Liver (tissue), 9 donors: ENCODE results near the gene PLEKHA7. TPM values are rescaled to one million over a fixed set of nuclear protein-coding genes. Genes with fewer than 3 reads are reported as not detected.

Experiments used
- DNase-seq: peaks from one replicate; pipeline ENCODE4 v3.0.0-alpha.2; 2017; ENCODE audit warnings: low spot score
- H3K27ac ChIP-seq, 2 donors: one replicate each; pipeline ENCODE4 v1.7.0; 2013; ENCODE audit warnings: inconsistent platforms in 2 of 2, low read length in 2 of 2, control low read depth in 1 of 2, low read depth in 1 of 2, mild to moderate bottlenecking in 1 of 2
- H3K27me3 ChIP-seq, 4 donors: one replicate each; pipeline versions ENCODE4 v1.6.1 to v1.7.0; 2013; ENCODE audit warnings: low read length in 3 of 4, inconsistent platforms in 1 of 4, mild to moderate bottlenecking in 1 of 4, moderate library complexity in 1 of 4; ENCODE audit not compliant: control insufficient read depth in 4 of 4, insufficient read depth in 4 of 4
- H3K36me3 ChIP-seq, 4 donors: one replicate each; pipeline versions ENCODE4 v1.6.1 to v1.7.0; 2013; ENCODE audit warnings: low read length in 3 of 4, mild to moderate bottlenecking in 3 of 4, low read depth in 1 of 4, moderate library complexity in 1 of 4; ENCODE audit not compliant: control insufficient read depth in 4 of 4, insufficient read depth in 3 of 4
- H3K4me1 ChIP-seq, 4 donors: one replicate each; pipeline versions ENCODE4 v1.6.1 to v1.7.0; 2013; ENCODE audit warnings: low read length in 3 of 4, mild to moderate bottlenecking in 3 of 4, moderate library complexity in 1 of 4; ENCODE audit not compliant: control insufficient read depth in 4 of 4, insufficient read depth in 4 of 4
- H3K4me3 ChIP-seq, 3 donors: one replicate each; pipeline versions ENCODE4 v1.6.1 to v1.7.0; 2013; ENCODE audit warnings: low read length in 3 of 3, control low read depth in 1 of 3, low read depth in 1 of 3, mild to moderate bottlenecking in 1 of 3
- H3K9ac ChIP-seq, 2 donors: one replicate each; pipeline ENCODE4 v1.7.0; 2013; ENCODE audit warnings: low read length in 2 of 2, mild to moderate bottlenecking in 2 of 2, moderate library complexity in 2 of 2, control low read depth in 1 of 2, low read depth in 1 of 2
- H3K9me3 ChIP-seq, 4 donors: one replicate each; pipeline versions ENCODE4 v1.6.1 to v1.7.0; 2013; ENCODE audit warnings: low read length in 3 of 4; ENCODE audit not compliant: control insufficient read depth in 4 of 4
- ATF3 ChIP-seq: IDR thresholded peaks from 2 replicates; pipeline ENCODE4 v1.6.1; 2016; ENCODE audit warnings: antibody characterized with exemption
- EGR1 ChIP-seq, 2 donors: IDR thresholded peaks; 2 replicates each; pipeline ENCODE4 v1.6.1; 2016 to 2018; ENCODE audit warnings: antibody characterized with exemption in 2 of 2, low read depth in 2 of 2
- FOXA1 ChIP-seq: IDR thresholded peaks from 2 replicates; pipeline ENCODE4 v1.6.1; 2016; ENCODE audit warnings: antibody characterized with exemption
- FOXA2 ChIP-seq: IDR thresholded peaks from 2 replicates; pipeline ENCODE4 v1.6.1; 2016; ENCODE audit warnings: antibody characterized with exemption
- GABPA ChIP-seq, 2 donors: IDR thresholded peaks in 1 of 2; conservative IDR thresholded peaks in 1 of 2; 2 replicates each; pipeline ENCODE4 v1.6.1; 2016; ENCODE audit warnings: antibody characterized with exemption in 2 of 2, mild to moderate bottlenecking in 1 of 2, moderate library complexity in 1 of 2
- HNF4A ChIP-seq, 2 donors: conservative IDR thresholded peaks; 2 replicates each; pipeline ENCODE4 v1.6.1; 2016; ENCODE audit warnings: antibody characterized with exemption in 2 of 2, mild to moderate bottlenecking in 2 of 2
- JUND ChIP-seq, 2 donors: IDR thresholded peaks; 2 replicates each; pipeline ENCODE4 v1.6.1; 2016; ENCODE audit warnings: antibody characterized with exemption in 2 of 2
- NR2F2 ChIP-seq: IDR thresholded peaks from 2 replicates; pipeline ENCODE4 v1.6.1; 2016; ENCODE audit warnings: antibody characterized with exemption
- RAD21 ChIP-seq, 2 donors: IDR thresholded peaks; 2 replicates each; pipeline ENCODE4 v1.6.1; 2016; ENCODE audit warnings: antibody characterized with exemption in 2 of 2, mild to moderate bottlenecking in 2 of 2
- RXRA ChIP-seq, 2 donors: IDR thresholded peaks; 2 replicates each; pipeline ENCODE4 v1.6.1; 2017 to 2018; ENCODE audit warnings: antibody characterized with exemption in 2 of 2, mild to moderate bottlenecking in 1 of 2
- SP1 ChIP-seq: IDR thresholded peaks from 2 replicates; pipeline ENCODE4 v1.6.1; 2018; ENCODE audit warnings: antibody characterized with exemption, mild to moderate bottlenecking
- TAF1 ChIP-seq: conservative IDR thresholded peaks from 2 replicates; pipeline ENCODE4 v1.6.1; 2016; ENCODE audit warnings: antibody characterized with exemption, mild to moderate bottlenecking
- YY1 ChIP-seq: IDR thresholded peaks from 2 replicates; pipeline ENCODE4 v1.6.1; 2016; ENCODE audit warnings: antibody characterized with exemption, mild to moderate bottlenecking
- WGBS: extraction: QIAGEN DNeasy Blood & Tissue Kit; methylation state at CpG from one replicate; pipeline ENCODE4 v1.1.7; 2013; 5-methylcytosine and 5-hydroxymethylcytosine counted together
- polyA plus RNA-seq, 2 donors: library from polyadenylated mRNA; stranded (reverse) in 1 of 2; unstranded in 1 of 2; fragments of 200-250 nt in 1 of 2; fragments of >200 nt in 1 of 2; fragmentation: Nextera tagmentation in 1 of 2; extraction: Ambion mirVana in 1 of 2; gene quantifications; one replicate each; pipeline versions ENCODE4 v1.2.1 to v1.2.3, GENCODE V29; 2013 to 2015
- total RNA-seq, 2 donors: library from RNA; depleted of rRNA; stranded (reverse); fragments of >200 nt; gene quantifications; one replicate each; pipeline ENCODE4 v1.2.3, GENCODE V29; 2014
- TF ChIP-seq, protein P1 (sequence below): fragments of 150-350 bp; IDR thresholded peaks from 2 replicates; pipeline ENCODE4 v1.5.1; 2017; ENCODE audit warnings: improper control_type of control experiment, low read depth, low read length; ENCODE audit not compliant: missing input control
- TF ChIP-seq, protein P2 (sequence below): IDR thresholded peaks from 2 replicates; pipeline ENCODE4 v1.6.1; 2016; ENCODE audit warnings: antibody characterized with exemption
- TF ChIP-seq, protein P3 (sequence below): IDR thresholded peaks from 2 replicates; pipeline ENCODE4 v1.6.1; 2016; ENCODE audit warnings: antibody characterized with exemption
- TF ChIP-seq, protein P4 (sequence below): IDR thresholded peaks from 2 replicates; pipeline ENCODE4 v1.6.1; 2016; ENCODE audit warnings: antibody characterized with exemption, mild to moderate bottlenecking
- donor health status: healthy.
- donor health status: healthy.
- donor health status: healthy.
- donor health status: healthy.
- donor health status: healthy.

The PLEKHA7 gene
- total and polyA plus RNA-seq, 4 donors: 6.1 to 28.8 (median 8.5) TPM

DNA sequence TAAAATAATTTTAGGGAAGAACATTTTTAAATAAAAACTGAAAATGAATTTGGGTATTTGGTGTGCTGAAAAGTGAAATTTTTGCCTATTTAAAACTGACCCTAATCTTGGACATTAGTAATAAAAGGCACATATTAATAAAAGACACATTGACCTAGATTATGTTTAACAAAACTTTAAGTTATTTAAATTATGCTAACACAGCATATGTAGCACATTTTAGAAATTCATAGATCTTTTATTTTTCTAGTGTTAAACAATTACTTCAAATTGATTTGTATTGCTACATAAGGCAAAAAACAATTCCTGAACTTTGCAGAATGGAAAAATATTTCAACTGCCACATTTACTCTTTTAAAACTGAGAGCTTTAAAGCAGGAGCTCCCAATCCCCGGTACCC is 265.1 kb downstream of the PLEKHA7 start (continued):
- TF ChIP-seq FOXA1: no peak
- no peak for TF ChIP-seq NR2F2
- no peak for TF ChIP-seq RAD21 (IDR thresholded peaks at IDR 0.05)

DNA sequence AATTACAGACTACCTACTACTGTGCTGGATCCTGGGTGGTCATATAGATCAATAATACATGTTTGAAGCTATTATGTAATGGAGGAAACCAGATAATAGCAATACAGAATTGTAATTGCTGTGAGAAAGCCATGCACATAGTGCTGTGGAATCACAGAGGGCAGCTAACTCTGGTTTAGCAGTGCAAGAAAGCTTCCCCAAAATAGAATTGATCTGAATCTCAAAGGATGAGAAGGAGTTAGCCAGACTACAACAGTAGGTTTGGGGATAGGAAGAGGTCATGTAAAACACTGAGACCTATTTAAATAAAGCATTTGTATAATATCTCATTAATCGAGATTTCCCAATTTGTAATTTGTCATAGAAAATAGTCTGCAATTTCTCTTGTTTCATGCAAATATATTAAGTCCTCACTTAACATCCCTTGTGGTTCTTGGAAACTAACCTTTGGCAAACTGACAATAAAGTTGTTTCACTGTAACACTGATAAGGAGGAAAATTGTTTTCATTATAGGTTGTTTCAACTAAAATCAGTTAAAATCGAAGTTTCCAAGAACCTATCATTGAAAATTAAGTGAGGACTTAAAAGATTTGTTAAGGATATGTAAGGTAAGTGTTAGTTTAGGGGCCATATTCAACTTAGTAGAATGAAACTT is 268.1 kb downstream of the PLEKHA7 start:
- no peak for DNase-seq
- H3K27ac ChIP-seq: no peak overlapping the region
- peaks cover 2 to 7% (median 5%) of the 10 kb centered on the region in 4 donors for H3K4me1 ChIP-seq
- no peaks in the 10 kb centered on the region for H3K27me3 ChIP-seq
- TF ChIP-seq FOXA2 (no peak), JUND (IDR thresholded peaks at IDR 0.05) (no peak), GABPA (IDR thresholded peaks at IDR 0.05 in 1 of 2, conservative IDR thresholded peaks at IDR 0.05 in 1 of 2) (no peak), NR2F2 (no peak), RXRA (IDR thresholded peaks at IDR 0.05) (no peak)
- TF ChIP-seq, protein P1, sequence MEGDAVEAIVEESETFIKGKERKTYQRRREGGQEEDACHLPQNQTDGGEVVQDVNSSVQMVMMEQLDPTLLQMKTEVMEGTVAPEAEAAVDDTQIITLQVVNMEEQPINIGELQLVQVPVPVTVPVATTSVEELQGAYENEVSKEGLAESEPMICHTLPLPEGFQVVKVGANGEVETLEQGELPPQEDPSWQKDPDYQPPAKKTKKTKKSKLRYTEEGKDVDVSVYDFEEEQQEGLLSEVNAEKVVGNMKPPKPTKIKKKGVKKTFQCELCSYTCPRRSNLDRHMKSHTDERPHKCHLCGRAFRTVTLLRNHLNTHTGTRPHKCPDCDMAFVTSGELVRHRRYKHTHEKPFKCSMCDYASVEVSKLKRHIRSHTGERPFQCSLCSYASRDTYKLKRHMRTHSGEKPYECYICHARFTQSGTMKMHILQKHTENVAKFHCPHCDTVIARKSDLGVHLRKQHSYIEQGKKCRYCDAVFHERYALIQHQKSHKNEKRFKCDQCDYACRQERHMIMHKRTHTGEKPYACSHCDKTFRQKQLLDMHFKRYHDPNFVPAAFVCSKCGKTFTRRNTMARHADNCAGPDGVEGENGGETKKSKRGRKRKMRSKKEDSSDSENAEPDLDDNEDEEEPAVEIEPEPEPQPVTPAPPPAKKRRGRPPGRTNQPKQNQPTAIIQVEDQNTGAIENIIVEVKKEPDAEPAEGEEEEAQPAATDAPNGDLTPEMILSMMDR: no peak
- TF ChIP-seq, protein P2, sequence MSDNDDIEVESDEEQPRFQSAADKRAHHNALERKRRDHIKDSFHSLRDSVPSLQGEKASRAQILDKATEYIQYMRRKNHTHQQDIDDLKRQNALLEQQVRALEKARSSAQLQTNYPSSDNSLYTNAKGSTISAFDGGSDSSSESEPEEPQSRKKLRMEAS: no peak
- TF ChIP-seq, protein P3, sequence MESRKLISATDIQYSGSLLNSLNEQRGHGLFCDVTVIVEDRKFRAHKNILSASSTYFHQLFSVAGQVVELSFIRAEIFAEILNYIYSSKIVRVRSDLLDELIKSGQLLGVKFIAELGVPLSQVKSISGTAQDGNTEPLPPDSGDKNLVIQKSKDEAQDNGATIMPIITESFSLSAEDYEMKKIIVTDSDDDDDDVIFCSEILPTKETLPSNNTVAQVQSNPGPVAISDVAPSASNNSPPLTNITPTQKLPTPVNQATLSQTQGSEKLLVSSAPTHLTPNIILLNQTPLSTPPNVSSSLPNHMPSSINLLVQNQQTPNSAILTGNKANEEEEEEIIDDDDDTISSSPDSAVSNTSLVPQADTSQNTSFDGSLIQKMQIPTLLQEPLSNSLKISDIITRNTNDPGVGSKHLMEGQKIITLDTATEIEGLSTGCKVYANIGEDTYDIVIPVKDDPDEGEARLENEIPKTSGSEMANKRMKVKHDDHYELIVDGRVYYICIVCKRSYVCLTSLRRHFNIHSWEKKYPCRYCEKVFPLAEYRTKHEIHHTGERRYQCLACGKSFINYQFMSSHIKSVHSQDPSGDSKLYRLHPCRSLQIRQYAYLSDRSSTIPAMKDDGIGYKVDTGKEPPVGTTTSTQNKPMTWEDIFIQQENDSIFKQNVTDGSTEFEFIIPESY: no peak
- TF ChIP-seq, protein P4, sequence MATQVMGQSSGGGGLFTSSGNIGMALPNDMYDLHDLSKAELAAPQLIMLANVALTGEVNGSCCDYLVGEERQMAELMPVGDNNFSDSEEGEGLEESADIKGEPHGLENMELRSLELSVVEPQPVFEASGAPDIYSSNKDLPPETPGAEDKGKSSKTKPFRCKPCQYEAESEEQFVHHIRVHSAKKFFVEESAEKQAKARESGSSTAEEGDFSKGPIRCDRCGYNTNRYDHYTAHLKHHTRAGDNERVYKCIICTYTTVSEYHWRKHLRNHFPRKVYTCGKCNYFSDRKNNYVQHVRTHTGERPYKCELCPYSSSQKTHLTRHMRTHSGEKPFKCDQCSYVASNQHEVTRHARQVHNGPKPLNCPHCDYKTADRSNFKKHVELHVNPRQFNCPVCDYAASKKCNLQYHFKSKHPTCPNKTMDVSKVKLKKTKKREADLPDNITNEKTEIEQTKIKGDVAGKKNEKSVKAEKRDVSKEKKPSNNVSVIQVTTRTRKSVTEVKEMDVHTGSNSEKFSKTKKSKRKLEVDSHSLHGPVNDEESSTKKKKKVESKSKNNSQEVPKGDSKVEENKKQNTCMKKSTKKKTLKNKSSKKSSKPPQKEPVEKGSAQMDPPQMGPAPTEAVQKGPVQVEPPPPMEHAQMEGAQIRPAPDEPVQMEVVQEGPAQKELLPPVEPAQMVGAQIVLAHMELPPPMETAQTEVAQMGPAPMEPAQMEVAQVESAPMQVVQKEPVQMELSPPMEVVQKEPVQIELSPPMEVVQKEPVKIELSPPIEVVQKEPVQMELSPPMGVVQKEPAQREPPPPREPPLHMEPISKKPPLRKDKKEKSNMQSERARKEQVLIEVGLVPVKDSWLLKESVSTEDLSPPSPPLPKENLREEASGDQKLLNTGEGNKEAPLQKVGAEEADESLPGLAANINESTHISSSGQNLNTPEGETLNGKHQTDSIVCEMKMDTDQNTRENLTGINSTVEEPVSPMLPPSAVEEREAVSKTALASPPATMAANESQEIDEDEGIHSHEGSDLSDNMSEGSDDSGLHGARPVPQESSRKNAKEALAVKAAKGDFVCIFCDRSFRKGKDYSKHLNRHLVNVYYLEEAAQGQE: no peak
- H3K4me3 ChIP-seq: no peak overlapping the region
- no peak overlapping the region for H3K9ac ChIP-seq
- no peaks in the 10 kb centered on the region for H3K9me3 ChIP-seq
- peaks cover 5 to 47% (median 43%) of the 10 kb centered on the region in 4 donors for H3K36me3 ChIP-seq
- 91% methylated on average over 2 of the region's 2 CpGs for WGBS

DNA sequence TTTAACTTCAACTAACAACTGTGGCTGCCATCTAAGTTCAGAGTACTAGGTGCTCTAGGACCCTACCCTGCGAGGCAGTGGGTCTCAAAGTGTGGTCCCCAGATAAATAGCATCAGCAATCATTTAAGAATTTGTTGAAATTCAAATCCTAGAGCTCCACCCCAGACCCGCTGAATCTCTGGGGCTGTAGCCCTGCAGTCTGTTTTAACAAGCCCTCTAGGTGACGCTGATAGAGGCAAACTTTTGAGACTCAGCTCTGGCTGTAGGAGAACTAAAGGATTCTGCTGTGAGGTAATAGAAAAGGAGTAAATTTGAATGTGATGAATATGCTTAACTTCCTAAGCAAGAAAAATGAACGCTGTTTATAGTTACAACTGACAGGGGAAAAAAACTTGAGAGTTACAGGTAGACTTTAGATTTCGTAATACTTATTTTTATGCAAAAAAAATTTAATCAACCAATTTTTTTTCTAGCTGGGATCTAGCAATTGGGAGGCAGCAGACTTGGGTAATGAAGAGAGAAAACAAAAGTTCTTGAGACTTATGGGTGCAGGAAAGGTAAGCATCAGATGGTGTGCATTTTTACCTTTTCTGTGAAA is 270.0 kb downstream of the PLEKHA7 start:
- H3K9me3 ChIP-seq: no peaks in the 10 kb centered on the region
- no peaks in the 10 kb centered on the region for H3K27me3 ChIP-seq
- no peak overlapping the region for H3K4me3 ChIP-seq
- no peak overlapping the region for H3K9ac ChIP-seq
- no peak overlapping the region for H3K27ac ChIP-seq
- H3K36me3 ChIP-seq: peaks cover 2 to 30% (median 25%) of the 10 kb centered on the region in 4 donors
- peaks cover 5 to 19% (median 14%) of the 10 kb centered on the region in 4 donors for H3K4me1 ChIP-seq
- 96% methylated on average over 5 of the region's 5 CpGs for WGBS
- no peak for DNase-seq
- TF ChIP-seq, protein P2: no peak
- TF ChIP-seq SP1: no peak
- TF ChIP-seq EGR1 (IDR thresholded peaks at IDR 0.05; ENCODE audit: low read depth in 2 of 2): no peak
- no peak for TF ChIP-seq ATF3
- TF ChIP-seq FOXA2: no peak
- TF ChIP-seq YY1: no peak
- no peak for TF ChIP-seq RAD21 (IDR thresholded peaks at IDR 0.05)
- TF ChIP-seq TAF1: no peak
- TF ChIP-seq NR2F2: no peak
- TF ChIP-seq FOXA1: no peak
- TF ChIP-seq, protein P1: no peak
- TF ChIP-seq HNF4A (conservative IDR thresholded peaks at IDR 0.05): no peak
